NCI-H345 treated with DMSO at 0.1 percent for 48 hours (cell line): ENCODE measurements around the gene STRAP.
"Not testable (repeated sequence)": the region's sequence is repeated elsewhere in the genome, so short reads cannot be mapped to it uniquely, and the experiment has no call there.

Experiments used
- DNase-seq: peaks from one replicate; lab custom pipeline; 2025; ENCODE audit not compliant: unreplicated experiment; lab: John Stamatoyannopoulos, UW

Gene STRAP

DNA sequence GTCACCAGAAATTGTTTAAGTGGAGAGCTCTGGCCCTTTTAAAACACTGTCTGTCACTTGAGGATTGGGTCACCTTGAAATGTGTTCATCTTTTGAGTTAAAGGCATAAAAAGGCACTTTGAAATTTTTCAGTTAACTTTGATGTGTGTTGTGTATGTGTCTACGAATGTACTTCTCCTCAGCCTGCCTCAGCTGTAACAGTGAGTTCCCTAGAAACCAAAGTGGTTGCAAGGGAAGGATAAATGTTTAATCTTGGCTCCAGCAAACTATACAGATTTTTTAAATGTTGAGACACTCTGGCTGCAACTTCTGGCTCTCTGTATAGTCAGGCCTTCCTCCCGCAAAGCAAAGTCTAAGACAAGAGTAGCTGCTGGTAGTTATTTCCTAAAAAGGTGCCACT, 37.2 kb downstream of the STRAP start:
- DNase-seq = no peak

DNA sequence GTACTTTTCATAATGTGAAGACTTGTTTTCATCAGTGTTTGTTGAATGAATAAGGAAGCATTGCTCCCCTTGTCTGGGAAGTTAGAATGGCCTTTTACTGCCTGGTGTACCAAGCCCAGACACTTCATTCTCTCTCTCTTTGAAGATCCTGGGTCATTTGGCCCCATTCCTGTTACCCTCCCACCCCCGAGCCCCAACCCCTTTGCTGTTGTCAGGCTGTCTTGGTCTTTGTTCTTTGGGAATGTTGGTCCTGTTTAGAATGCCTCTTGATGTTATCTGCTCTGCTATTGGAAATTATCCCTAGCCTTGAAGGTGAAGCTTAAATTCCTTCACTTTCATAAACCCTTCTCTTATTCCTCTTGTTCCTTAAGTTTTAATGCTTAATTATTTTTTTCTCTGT, 42.8 kb downstream of the STRAP start:
- DNase-seq = no peak

- DNase-seq = no peak
These were observed 46.2 kb downstream of the STRAP start for GRCh38 chr12:15928346-15928745.

- no peak for DNase-seq
These were observed 46.8 kb downstream of the STRAP start for GRCh38 chr12:15928870-15929571.

- no peak for DNase-seq
These were observed 49.4 kb downstream of the STRAP start for GRCh38 chr12:15931590-15932053.

GRCh38 chr12:15932327-15932726, 50.1 kb downstream of the STRAP start:
- no peak for DNase-seq

- no peak for DNase-seq
These were observed 50.8 kb downstream of the STRAP start for GRCh38 chr12:15932971-15933370.

DNA sequence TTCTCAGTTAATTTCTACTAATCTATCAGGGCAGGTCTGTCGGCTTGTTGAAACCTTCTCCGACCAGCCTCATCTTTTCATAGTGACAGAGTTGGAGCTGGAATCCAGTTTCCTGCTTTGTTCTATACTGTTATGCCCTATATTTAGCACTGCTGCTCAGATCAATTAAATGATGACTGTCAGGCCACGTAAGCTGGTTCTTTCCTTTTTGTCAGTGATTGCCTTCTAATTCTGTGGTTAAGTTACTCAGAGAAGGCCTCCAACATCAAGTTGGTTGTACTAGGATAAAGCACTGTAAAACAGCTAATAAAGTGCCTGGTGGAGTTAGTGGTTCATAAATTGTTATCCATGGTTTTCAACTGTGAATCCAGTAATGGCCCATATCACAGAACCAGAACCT, 51.6 kb downstream of the STRAP start:
- DNase-seq = no peak

- DNase-seq = no peak
These were observed 54.6 kb downstream of the STRAP start for GRCh38 chr12:15936751-15937150.

GRCh38 chr12:15937902-15938301, 55.7 kb downstream of the STRAP start:
- DNase-seq = no peak

GRCh38 chr12:15939111-15939510, 56.9 kb downstream of the STRAP start:
- DNase-seq = no peak

DNA sequence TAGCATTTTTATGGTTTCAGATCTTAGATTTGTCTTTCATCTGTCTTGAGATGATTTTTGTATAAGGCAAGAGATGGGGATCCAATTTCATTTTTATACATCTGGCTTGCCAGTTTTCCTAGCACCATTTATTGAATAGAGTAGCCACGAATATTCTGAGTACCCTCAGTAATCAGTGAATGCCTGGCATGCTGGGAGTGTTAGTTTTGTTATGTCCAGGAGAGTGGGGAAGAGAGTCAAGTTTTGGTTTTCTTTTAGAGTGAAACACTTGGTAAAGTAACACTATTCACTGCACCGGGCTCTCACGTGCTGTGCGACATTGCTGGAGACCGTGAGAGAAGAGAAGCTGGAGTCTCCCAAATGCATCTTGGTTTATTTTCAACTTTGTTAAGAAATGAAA, 60.3 kb downstream of the STRAP start:
- no peak for DNase-seq

- DNase-seq = not testable (repeated sequence)
These were observed 61.3 kb downstream of the STRAP start for GRCh38 chr12:15943519-15943918.

GRCh38 chr12:15948461-15948860, 66.3 kb downstream of the STRAP start:
- DNase-seq = not testable (repeated sequence)
